Measurements from ENCODE around the gene NDST1.

Gene NDST1

DNA sequence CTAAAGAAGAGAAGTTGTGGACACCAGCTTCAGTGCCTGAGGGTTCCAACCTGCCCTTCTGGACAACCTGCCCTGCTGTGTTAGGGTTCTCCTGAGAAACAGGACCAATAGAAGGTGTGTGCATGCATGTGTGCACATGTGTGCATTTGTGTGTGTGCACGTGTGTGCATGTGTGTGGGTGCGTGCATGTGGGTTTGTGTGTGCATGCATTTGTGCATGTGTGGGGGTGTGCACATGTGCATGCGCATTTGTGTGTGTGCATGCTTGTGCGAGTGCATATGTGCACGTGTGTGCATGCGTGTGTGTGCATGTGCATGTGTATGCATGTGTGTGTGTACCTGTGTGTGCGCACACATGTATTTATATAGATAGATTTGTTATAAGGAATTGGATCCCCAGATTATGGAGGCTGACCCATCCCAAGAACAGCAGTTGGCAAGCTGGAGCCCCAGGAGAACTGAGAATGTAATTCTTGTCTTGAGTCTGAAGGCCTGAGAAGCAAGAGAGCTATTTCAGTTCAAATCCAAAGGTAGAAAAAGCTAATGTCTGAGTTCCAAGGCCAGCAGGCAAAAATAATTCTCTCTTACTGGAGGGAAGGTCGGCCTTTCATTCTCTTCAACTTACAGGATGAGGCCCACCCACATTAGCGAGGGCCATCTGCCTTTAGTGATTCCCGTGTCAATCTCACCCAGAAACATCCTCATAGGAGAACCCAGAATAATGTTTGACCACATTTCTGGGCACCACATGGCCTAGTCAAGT, 69.6 kb downstream of the NDST1 start:
- no peaks in the 10 kb centered on the region for H3K4me1 ChIP-seq (ENCODE audit: control insufficient read depth, low read length)
- H3K9me2 ChIP-seq (replicated peaks; ENCODE audit: control insufficient read depth, low read length), result no peaks in the 10 kb centered on the region
- no peak overlapping the region for H3K4me3 ChIP-seq (ENCODE audit: low read length)
- peaks cover 21% of the 10 kb centered on the region for H3K27me3 ChIP-seq (ENCODE audit: control insufficient read depth, low read length)
- TF ChIP-seq, protein P1, sequence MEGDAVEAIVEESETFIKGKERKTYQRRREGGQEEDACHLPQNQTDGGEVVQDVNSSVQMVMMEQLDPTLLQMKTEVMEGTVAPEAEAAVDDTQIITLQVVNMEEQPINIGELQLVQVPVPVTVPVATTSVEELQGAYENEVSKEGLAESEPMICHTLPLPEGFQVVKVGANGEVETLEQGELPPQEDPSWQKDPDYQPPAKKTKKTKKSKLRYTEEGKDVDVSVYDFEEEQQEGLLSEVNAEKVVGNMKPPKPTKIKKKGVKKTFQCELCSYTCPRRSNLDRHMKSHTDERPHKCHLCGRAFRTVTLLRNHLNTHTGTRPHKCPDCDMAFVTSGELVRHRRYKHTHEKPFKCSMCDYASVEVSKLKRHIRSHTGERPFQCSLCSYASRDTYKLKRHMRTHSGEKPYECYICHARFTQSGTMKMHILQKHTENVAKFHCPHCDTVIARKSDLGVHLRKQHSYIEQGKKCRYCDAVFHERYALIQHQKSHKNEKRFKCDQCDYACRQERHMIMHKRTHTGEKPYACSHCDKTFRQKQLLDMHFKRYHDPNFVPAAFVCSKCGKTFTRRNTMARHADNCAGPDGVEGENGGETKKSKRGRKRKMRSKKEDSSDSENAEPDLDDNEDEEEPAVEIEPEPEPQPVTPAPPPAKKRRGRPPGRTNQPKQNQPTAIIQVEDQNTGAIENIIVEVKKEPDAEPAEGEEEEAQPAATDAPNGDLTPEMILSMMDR (IDR thresholded peaks at IDR 0.05; ENCODE audit: low read depth, low read length, poor library complexity, severe bottlenecking), result no peak
- TF ChIP-seq EZH2phosphoT487 (IDR thresholded peaks at IDR 0.05; ENCODE audit: borderline replicate concordance, low read length), result no peak
- H3K79me2 ChIP-seq (ENCODE audit: control insufficient read depth, low read length), result no peaks in the 10 kb centered on the region
- no peaks in the 10 kb centered on the region for H3K36me3 ChIP-seq (ENCODE audit: control insufficient read depth, low read length)
- H3K9me3 ChIP-seq (ENCODE audit: control insufficient read depth, insufficient read depth, low read length), result no peaks in the 10 kb centered on the region
- no peaks in the 10 kb centered on the region for H4K20me1 ChIP-seq (ENCODE audit: control insufficient read depth, insufficient read depth, low read depth, low read length)
- no peak overlapping the region for H3K27ac ChIP-seq (ENCODE audit: low read depth, low read length)
- no peaks in the 10 kb centered on the region for H3F3A ChIP-seq (ENCODE audit: control insufficient read depth, insufficient read depth)
- no peak overlapping the region for H3K4me2 ChIP-seq (ENCODE audit: low read length)

DNA sequence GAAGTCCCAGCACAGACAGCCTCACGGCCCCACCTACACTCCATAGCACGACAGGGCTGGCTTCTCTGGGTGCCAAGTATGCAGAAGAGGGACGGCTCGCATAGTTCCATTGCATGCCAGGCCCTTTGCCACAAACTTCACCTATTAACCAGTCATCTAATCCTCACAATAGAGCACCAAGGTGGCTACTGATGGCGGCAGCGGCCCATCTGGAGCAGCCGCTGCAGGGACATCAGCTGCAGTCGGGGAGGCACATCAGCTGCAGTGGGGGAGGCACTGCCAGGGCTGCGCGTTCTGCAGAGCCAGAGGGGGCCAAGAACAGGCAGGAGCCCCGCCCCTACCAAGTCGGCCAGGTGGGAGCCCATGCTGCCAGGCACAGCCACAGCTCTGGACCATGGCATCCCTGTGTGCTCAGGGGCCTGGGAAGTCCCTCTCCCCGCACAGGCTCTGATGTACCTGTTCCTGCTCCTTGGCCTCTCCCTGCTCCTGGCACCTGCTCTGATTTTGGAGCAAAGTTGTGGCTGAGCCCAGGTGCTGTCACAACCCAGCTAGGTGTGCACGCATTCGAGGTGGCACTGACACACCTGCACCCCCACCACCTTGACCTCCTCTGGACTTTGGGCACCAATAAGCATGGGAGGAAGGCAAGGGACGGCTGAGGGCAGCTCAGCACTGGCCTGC, 71.0 kb downstream of the NDST1 start:
- Histone ChIP-seq H3K27ac (ENCODE audit: low read depth, low read length) (no peak overlapping the region), H3K4me2 (ENCODE audit: low read length) (no peak overlapping the region)

DNA sequence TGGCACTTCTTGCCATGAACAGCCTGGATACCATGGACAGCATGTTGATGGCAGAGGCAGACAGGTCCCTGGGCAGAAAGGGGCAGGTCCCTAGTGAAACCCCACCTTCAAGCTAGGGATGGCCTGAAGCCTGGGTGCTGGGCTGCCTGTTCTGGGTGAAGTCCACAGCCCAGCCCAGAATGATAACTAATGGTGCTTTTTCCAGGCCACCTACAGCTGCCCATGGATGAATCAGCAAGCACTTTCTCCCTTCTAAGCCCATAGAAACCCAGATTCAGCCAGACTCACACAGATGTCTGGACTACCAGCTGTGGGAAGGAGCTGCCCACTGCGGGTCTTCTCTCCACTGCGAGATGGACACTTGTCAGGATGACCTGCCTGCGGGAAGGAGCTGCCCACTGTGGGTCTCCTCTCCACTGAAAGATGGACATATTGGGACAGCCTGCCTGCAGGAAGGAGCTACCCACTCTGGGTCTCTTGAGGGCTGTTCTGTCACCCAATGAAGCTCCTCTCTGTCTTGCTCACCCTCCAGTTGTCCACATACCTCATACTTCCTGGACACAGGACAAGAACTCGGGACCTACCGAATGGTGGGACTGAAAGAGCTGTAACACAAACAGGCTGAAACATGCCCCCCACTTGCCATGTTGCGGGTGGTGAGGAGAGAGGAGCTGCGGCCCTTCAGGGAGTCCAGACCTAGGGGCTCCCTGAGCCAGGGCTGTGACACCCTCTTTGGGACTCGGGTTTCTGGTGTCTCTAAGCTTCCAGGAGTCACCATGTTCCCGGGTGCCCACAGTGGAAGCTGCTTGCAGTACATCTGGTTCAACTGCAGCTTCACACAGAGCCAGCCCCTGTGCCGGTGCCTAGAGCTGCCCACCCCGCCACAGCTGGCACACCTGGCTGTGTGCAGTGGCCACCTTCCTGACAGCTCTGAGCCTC, 71.8 kb downstream of the NDST1 start:
- no peaks in the 10 kb centered on the region for H3K79me2 ChIP-seq (ENCODE audit: control insufficient read depth, low read length)
- H3K9me2 ChIP-seq (replicated peaks; ENCODE audit: control insufficient read depth, low read length), result no peaks in the 10 kb centered on the region
- peaks cover 27% of the 10 kb centered on the region for H3K27me3 ChIP-seq (ENCODE audit: control insufficient read depth, low read length)
- H3K4me1 ChIP-seq (ENCODE audit: control insufficient read depth, low read length), result no peaks in the 10 kb centered on the region
- H3K36me3 ChIP-seq (ENCODE audit: control insufficient read depth, low read length), result no peaks in the 10 kb centered on the region
- H4K20me1 ChIP-seq (ENCODE audit: control insufficient read depth, insufficient read depth, low read depth, low read length), result no peaks in the 10 kb centered on the region
- no peak for TF ChIP-seq EZH2phosphoT487 (IDR thresholded peaks at IDR 0.05; ENCODE audit: borderline replicate concordance, low read length)
- TF ChIP-seq, protein P1 (IDR thresholded peaks at IDR 0.05; ENCODE audit: low read depth, low read length, poor library complexity, severe bottlenecking), result no peak
- no peak overlapping the region for H3K4me3 ChIP-seq (ENCODE audit: low read length)
- H3K4me2 ChIP-seq (ENCODE audit: low read length), result no peak overlapping the region
- no peaks in the 10 kb centered on the region for H3K9me3 ChIP-seq (ENCODE audit: control insufficient read depth, insufficient read depth, low read length)
- no peaks in the 10 kb centered on the region for H3F3A ChIP-seq (ENCODE audit: control insufficient read depth, insufficient read depth)
- no peak overlapping the region for H3K27ac ChIP-seq (ENCODE audit: low read depth, low read length)

More for the DNA sequence above, 71.0 kb downstream of the NDST1 start:
- H4K20me1 ChIP-seq (ENCODE audit: control insufficient read depth, insufficient read depth, low read depth, low read length), result no peaks in the 10 kb centered on the region
- peaks cover 27% of the 10 kb centered on the region for H3K27me3 ChIP-seq (ENCODE audit: control insufficient read depth, low read length)
- no peak overlapping the region for H3K4me3 ChIP-seq (ENCODE audit: low read length)
- no peaks in the 10 kb centered on the region for H3F3A ChIP-seq (ENCODE audit: control insufficient read depth, insufficient read depth)
- no peaks in the 10 kb centered on the region for H3K4me1 ChIP-seq (ENCODE audit: control insufficient read depth, low read length)
- TF ChIP-seq, protein P1 (IDR thresholded peaks at IDR 0.05; ENCODE audit: low read depth, low read length, poor library complexity, severe bottlenecking), result no peak
- TF ChIP-seq EZH2phosphoT487 (IDR thresholded peaks at IDR 0.05; ENCODE audit: borderline replicate concordance, low read length), result no peak
- no peaks in the 10 kb centered on the region for H3K36me3 ChIP-seq (ENCODE audit: control insufficient read depth, low read length)
- no peaks in the 10 kb centered on the region for H3K9me3 ChIP-seq (ENCODE audit: control insufficient read depth, insufficient read depth, low read length)
- H3K9me2 ChIP-seq (replicated peaks; ENCODE audit: control insufficient read depth, low read length), result no peaks in the 10 kb centered on the region
- H3K79me2 ChIP-seq (ENCODE audit: control insufficient read depth, low read length), result no peaks in the 10 kb centered on the region
